Choroid plexus epithelial cell (primary cell): Measurements from ENCODE around the gene CCDC124.

ENCODE experiments used
- DNase-seq: peaks from one replicate; pipeline ENCODE4 v3.0.0-alpha.2; 2010; ENCODE audit warnings: low read depth
- H3K4me3 ChIP-seq: 2 replicates; pipeline ENCODE4 v1.5.1; 2011; ENCODE audit warnings: low read depth, mild to moderate bottlenecking, control low read depth, low read length, moderate library complexity
- CTCF ChIP-seq: conservative IDR thresholded peaks from 2 replicates; pipeline ENCODE4 v1.5.1; 2011; ENCODE audit warnings: low read depth, mild to moderate bottlenecking, control low read depth, inconsistent platforms, low read length, moderate library complexity

The CCDC124 gene

DNA sequence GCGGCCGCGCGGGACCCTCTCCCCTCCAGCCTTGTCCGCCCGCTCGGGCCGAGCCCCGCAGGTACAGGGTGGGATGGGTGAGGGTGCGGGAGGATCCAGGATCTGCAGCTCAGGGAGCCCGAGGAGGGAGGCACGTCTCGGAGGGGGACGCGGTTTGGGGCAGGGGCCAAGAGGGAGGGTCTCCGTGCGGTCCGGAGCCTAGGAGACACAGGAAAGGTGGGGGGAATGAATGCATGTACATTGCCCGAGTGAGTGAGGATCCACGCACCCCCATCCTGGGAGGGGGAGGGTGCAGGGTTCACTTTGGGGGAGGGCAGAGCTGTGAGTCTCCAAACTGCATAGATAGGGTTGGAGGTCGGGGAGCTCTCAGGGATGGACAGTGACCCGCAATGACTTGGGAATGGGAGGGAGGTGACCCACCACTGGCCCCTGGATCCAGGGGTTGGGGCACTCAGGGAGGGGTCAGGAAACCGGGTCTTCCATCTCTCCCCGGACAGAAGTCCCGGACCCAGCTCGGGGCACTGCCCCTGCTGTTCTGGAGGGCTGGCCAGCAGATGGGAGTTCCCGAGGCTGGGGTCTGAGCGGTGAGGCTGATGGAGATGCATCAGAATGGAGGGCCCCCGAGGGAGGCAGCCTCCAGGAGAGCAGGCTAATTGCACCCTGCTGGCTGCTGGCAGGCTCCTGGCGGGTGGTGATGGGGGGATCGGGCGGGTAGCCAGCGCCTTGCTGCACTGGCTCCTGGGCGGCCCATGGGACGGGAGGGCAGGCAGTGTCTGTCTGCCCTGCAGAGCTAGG is 34.6 kb downstream of the CCDC124 start:
- H3K4me3 ChIP-seq, result no peak overlapping the region
- DNase-seq, result no peak
- no peak for TF ChIP-seq CTCF

GRCh38 chr19:17968362-17968761 is 35.5 kb downstream of the CCDC124 start:
- no peak for DNase-seq
- TF ChIP-seq CTCF, result no peak
- H3K4me3 ChIP-seq, result no peak overlapping the region

- no peak for DNase-seq
- TF ChIP-seq CTCF, result no peak
- H3K4me3 ChIP-seq, result no peak overlapping the region
Measured at GRCh38 chr19:17969096-17969792, 36.4 kb downstream of the CCDC124 start.

GRCh38 chr19:17972230-17972629 is 39.4 kb downstream of the CCDC124 start:
- no peak for DNase-seq
- H3K4me3 ChIP-seq, result no peak overlapping the region
- no peak for TF ChIP-seq CTCF

- TF ChIP-seq CTCF, result no peak
- no peak overlapping the region for H3K4me3 ChIP-seq
- DNase-seq, result no peak
Measured at GRCh38 chr19:17973759-17974158, 40.9 kb downstream of the CCDC124 start.

DNA sequence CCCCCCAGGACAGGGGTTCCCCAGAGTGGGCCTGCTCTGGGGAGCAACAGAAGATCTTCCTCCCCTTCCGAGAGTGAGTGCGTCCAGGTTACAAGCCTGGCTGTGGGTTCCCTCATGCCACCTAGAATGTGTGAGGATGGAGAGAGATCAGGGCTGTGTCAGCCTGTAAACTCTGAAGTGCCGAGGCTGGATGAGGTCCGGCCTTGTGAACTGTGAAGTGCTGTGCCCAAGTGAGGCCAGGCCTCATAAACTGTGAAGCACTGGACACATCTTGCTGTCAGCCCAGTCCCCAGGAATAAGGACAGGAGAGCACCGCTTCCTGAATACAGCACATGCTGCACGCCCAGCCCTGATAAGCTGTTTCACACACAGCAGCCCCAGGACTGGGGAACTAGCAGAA is 41.7 kb downstream of the CCDC124 start:
- no peak for DNase-seq
- TF ChIP-seq CTCF, result no peak
- no peak overlapping the region for H3K4me3 ChIP-seq
